Muscle layer of colon (tissue), 2 donors: ENCODE measurements around the gene EFEMP1.
A peak's percentile ranks its signal among the peaks of the same experiment; 100 is the strongest.

ENCODE experiments used
- H3K27ac ChIP-seq: one replicate; pipeline ENCODE4 v1.7.0; 2013; ENCODE audit warnings: low read depth, mild to moderate bottlenecking, low read length, moderate library complexity
- H3K27me3 ChIP-seq, 2 donors: one replicate each; pipeline ENCODE4 v1.7.0; 2013; ENCODE audit warnings: low read length in 2 of 2, mild to moderate bottlenecking in 2 of 2; ENCODE audit not compliant: insufficient read depth in 2 of 2, control insufficient read depth in 1 of 2
- H3K36me3 ChIP-seq: one replicate; pipeline ENCODE4 v1.7.0; 2013; ENCODE audit warnings: mild to moderate bottlenecking, low read length; ENCODE audit not compliant: insufficient read depth
- H3K4me1 ChIP-seq: one replicate; pipeline ENCODE4 v1.7.0; 2013; ENCODE audit warnings: mild to moderate bottlenecking, low read length; ENCODE audit not compliant: insufficient read depth
- H3K4me3 ChIP-seq, 2 donors: one replicate each; pipeline ENCODE4 v1.7.0; 2013; ENCODE audit warnings: low read length in 2 of 2, low read depth in 1 of 2, mild to moderate bottlenecking in 1 of 2, moderate library complexity in 1 of 2
- H3K9ac ChIP-seq: one replicate; pipeline ENCODE4 v1.7.0; 2013; ENCODE audit warnings: low read length
- H3K9me3 ChIP-seq: one replicate; pipeline ENCODE4 v1.7.0; 2013; ENCODE audit warnings: mild to moderate bottlenecking, low read length
- donor health status: abdominal sarcoma.
- donor health status: Adenocarcinoma of cecum.

Gene EFEMP1

GRCh38 chr2:55952415-55952814 is 28.8 kb upstream of the EFEMP1 start:
- H3K4me3 ChIP-seq: peak overlapping the region in 1 of 2 donors; percentile 38
- no peak overlapping the region for H3K27ac ChIP-seq
- H3K9ac ChIP-seq: no peak overlapping the region
- H3K36me3 ChIP-seq: no peaks in the 10 kb centered on the region
- no peaks in the 10 kb centered on the region for H3K9me3 ChIP-seq
- no peaks in the 10 kb centered on the region for H3K4me1 ChIP-seq
- no peaks in the 10 kb centered on the region for H3K27me3 ChIP-seq

- Histone ChIP-seq H3K36me3 (no peaks in the 10 kb centered on the region), H3K27ac (no peak overlapping the region), H3K9me3 (no peaks in the 10 kb centered on the region), H3K9ac (no peak overlapping the region), H3K4me1 (no peaks in the 10 kb centered on the region), H3K27me3 (no peaks in the 10 kb centered on the region), H3K4me3 (peak overlapping the region in 1 of 2 donors; percentile 38)
Observed at GRCh38 chr2:55951533-55951932, 28.0 kb upstream of the EFEMP1 start.

GRCh38 chr2:55949613-55950012 is 26.0 kb upstream of the EFEMP1 start:
- Histone ChIP-seq H3K9me3 (no peaks in the 10 kb centered on the region), H3K4me3 (no peak overlapping the region), H3K27ac (no peak overlapping the region), H3K4me1 (no peaks in the 10 kb centered on the region), H3K27me3 (no peaks in the 10 kb centered on the region), H3K9ac (no peak overlapping the region), H3K36me3 (no peaks in the 10 kb centered on the region)

GRCh38 chr2:55949211-55949610 is 25.6 kb upstream of the EFEMP1 start:
- Histone ChIP-seq H3K27ac (no peak overlapping the region), H3K9me3 (no peaks in the 10 kb centered on the region), H3K4me1 (no peaks in the 10 kb centered on the region), H3K9ac (no peak overlapping the region), H3K4me3 (no peak overlapping the region), H3K36me3 (no peaks in the 10 kb centered on the region), H3K27me3 (no peaks in the 10 kb centered on the region)

GRCh38 chr2:55948176-55948923 is 24.8 kb upstream of the EFEMP1 start:
- Histone ChIP-seq H3K9ac (no peak overlapping the region), H3K9me3 (no peaks in the 10 kb centered on the region), H3K4me3 (no peak overlapping the region), H3K27me3 (no peaks in the 10 kb centered on the region), H3K4me1 (no peaks in the 10 kb centered on the region), H3K27ac (no peak overlapping the region), H3K36me3 (no peaks in the 10 kb centered on the region)

GRCh38 chr2:55947752-55948151 is 24.2 kb upstream of the EFEMP1 start:
- H3K27ac ChIP-seq: no peak overlapping the region
- H3K4me3 ChIP-seq: no peak overlapping the region
- H3K9me3 ChIP-seq: no peaks in the 10 kb centered on the region
- no peak overlapping the region for H3K9ac ChIP-seq
- H3K4me1 ChIP-seq: no peaks in the 10 kb centered on the region
- H3K36me3 ChIP-seq: no peaks in the 10 kb centered on the region
- no peaks in the 10 kb centered on the region for H3K27me3 ChIP-seq

GRCh38 chr2:55946793-55947192 is 23.2 kb upstream of the EFEMP1 start:
- no peaks in the 10 kb centered on the region for H3K27me3 ChIP-seq
- H3K9ac ChIP-seq: no peak overlapping the region
- no peak overlapping the region for H3K27ac ChIP-seq
- H3K4me1 ChIP-seq: no peaks in the 10 kb centered on the region
- H3K9me3 ChIP-seq: no peaks in the 10 kb centered on the region
- H3K4me3 ChIP-seq: no peak overlapping the region
- no peaks in the 10 kb centered on the region for H3K36me3 ChIP-seq

- Histone ChIP-seq H3K36me3 (no peaks in the 10 kb centered on the region), H3K4me3 (no peak overlapping the region), H3K4me1 (no peaks in the 10 kb centered on the region)
Observed at GRCh38 chr2:55943466-55943865, 19.9 kb upstream of the EFEMP1 start.

GRCh38 chr2:55936351-55936750 is 12.8 kb upstream of the EFEMP1 start:
- no peaks in the 10 kb centered on the region for H3K27me3 ChIP-seq
- no peak overlapping the region for H3K4me3 ChIP-seq
- H3K9ac ChIP-seq: no peak overlapping the region
- H3K9me3 ChIP-seq: no peaks in the 10 kb centered on the region
- no peaks in the 10 kb centered on the region for H3K36me3 ChIP-seq
- H3K27ac ChIP-seq: no peak overlapping the region
- no peaks in the 10 kb centered on the region for H3K4me1 ChIP-seq

More at GRCh38 chr2:55943466-55943865, 19.9 kb upstream of the EFEMP1 start:
- H3K27ac ChIP-seq: no peak overlapping the region
- no peaks in the 10 kb centered on the region for H3K27me3 ChIP-seq
- H3K9me3 ChIP-seq: no peaks in the 10 kb centered on the region
- no peak overlapping the region for H3K9ac ChIP-seq

GRCh38 chr2:55934337-55934736 is 10.8 kb upstream of the EFEMP1 start:
- H3K27ac ChIP-seq: no peak overlapping the region
- no peaks in the 10 kb centered on the region for H3K27me3 ChIP-seq
- no peaks in the 10 kb centered on the region for H3K4me1 ChIP-seq
- H3K36me3 ChIP-seq: no peaks in the 10 kb centered on the region
- no peak overlapping the region for H3K4me3 ChIP-seq
- no peak overlapping the region for H3K9ac ChIP-seq
- H3K9me3 ChIP-seq: no peaks in the 10 kb centered on the region

- Histone ChIP-seq H3K4me1 (no peaks in the 10 kb centered on the region), H3K4me3 (no peak overlapping the region), H3K9ac (no peak overlapping the region), H3K27ac (no peak overlapping the region), H3K36me3 (no peaks in the 10 kb centered on the region), H3K9me3 (no peaks in the 10 kb centered on the region), H3K27me3 (no peaks in the 10 kb centered on the region)
Observed at GRCh38 chr2:55932843-55933242, 9.3 kb upstream of the EFEMP1 start.

GRCh38 chr2:55931281-55931680 is 7.7 kb upstream of the EFEMP1 start:
- Histone ChIP-seq H3K4me1 (no peaks in the 10 kb centered on the region), H3K36me3 (no peaks in the 10 kb centered on the region), H3K27me3 (no peaks in the 10 kb centered on the region), H3K4me3 (no peak overlapping the region), H3K9me3 (no peaks in the 10 kb centered on the region), H3K9ac (no peak overlapping the region), H3K27ac (no peak overlapping the region)
